Psoas muscle (tissue), 8 donors: Measurements from ENCODE around the gene TMBIM4. TPM values are rescaled to one million over a fixed set of nuclear protein-coding genes. Genes with fewer than 3 reads are reported as not detected.
"Not testable (repeated sequence)": the region's sequence is repeated elsewhere in the genome, so short reads cannot be mapped to it uniquely, and the experiment has no call there.

Source experiments
- ATAC-seq, 4 donors: fragments of 200-7000 bp; cut with Tn5 transposase; one replicate each; pipeline ENCODE4 v1.9.1; 2020; ENCODE audit warnings: moderate library complexity in 3 of 4, mild to moderate bottlenecking in 2 of 4
- DNase-seq, 2 donors: peaks; one replicate each; pipeline ENCODE4 v3.0.0-alpha.2; 2020
- H3K27ac ChIP-seq: fragments of 200-600 bp; one replicate; pipeline ENCODE4 v1.8.0; 2022
- H3K27me3 ChIP-seq, 3 donors: fragments of 200-600 bp in 1 of 3; one replicate each; pipeline versions ENCODE4 v1.6.1 to v1.8.0; 2013 to 2022; ENCODE audit warnings: low read length in 2 of 3, mild to moderate bottlenecking in 2 of 3, moderate library complexity in 1 of 3; ENCODE audit not compliant: insufficient read depth in 3 of 3
- H3K36me3 ChIP-seq, 2 donors: fragments of 200-600 bp in 1 of 2; one replicate each; pipeline versions ENCODE4 v1.6.1 to v1.8.0; 2013 to 2022; ENCODE audit warnings: low read depth in 1 of 2, mild to moderate bottlenecking in 1 of 2, moderate library complexity in 1 of 2; ENCODE audit not compliant: insufficient read depth in 1 of 2
- H3K4me1 ChIP-seq: fragments of 200-600 bp; one replicate; pipeline ENCODE4 v1.8.0; 2022
- H3K4me3 ChIP-seq: fragments of 200-600 bp; one replicate; pipeline ENCODE4 v1.8.0; 2022; ENCODE audit warnings: mild to moderate bottlenecking
- H3K9me3 ChIP-seq: fragments of 200-600 bp; one replicate; pipeline ENCODE4 v1.8.0; 2022
- CTCF ChIP-seq: fragments of 200-600 bp; IDR thresholded peaks from one replicate; pipeline ENCODE4 v1.8.0; 2022; ENCODE audit warnings: antibody characterized with exemption
- WGBS, 3 donors: extraction: QIAGEN DNeasy Blood & Tissue Kit; methylation state at CpG; one replicate each; pipeline versions ENCODE4 v1.1.6 to v1.1.7; 2013; 5-methylcytosine and 5-hydroxymethylcytosine counted together
- intact Hi-C, 2 donors: fragments of 100-400 bp; cut with DNase I; formaldehyde crosslinking; loops; one replicate each; pipeline versions ENCODE4 v1.11.0 to v1.14.2; 2022
- long read RNA-seq, 2 donors: library from polyadenylated mRNA; unstranded; transcript quantifications; one replicate each; pipeline ENCODE4 v2.0.0, GENCODE V29; 2021
- polyA plus RNA-seq, 3 donors: library from polyadenylated mRNA; stranded (reverse); fragments of 200-250 nt; gene quantifications; one replicate each; pipeline ENCODE4 v1.2.3, GENCODE V29; 2013
- total RNA-seq, 4 donors: library from RNA; stranded (reverse); fragmentation: NEBNext Ultra II Directional in 2 of 4; extraction: Animal tissue kit (Norgen Biotek cat#: 25700) in 2 of 4; gene quantifications; one replicate each; pipeline versions ENCODE4 v1.2.1 to v1.2.4, GENCODE V29; 2021 to 2023
- donor health status: healthy with polysubstance abuse.
- donor health status: DM: no; HTN: no; CAD: no; lungs with moderate emphysema.
- donor health status: Bipolar disorder and iron deficiency.
- donor health status: healthy.
- donor health status: DM: yes; HTN: yes; CAD: no.
- donor health status: DM: no; HTN: no; CAD: no.
- donor health status: DM: no; HTN: no; CAD: no.
- donor health status: DM: yes; HTN: yes; CAD: no.

Gene TMBIM4
- 10 to 100 TPM; 35.1 to 60.1 (median 42.3) TPM for total RNA-seq
- 10 to 100 TPM; 40.7 to 64.8 (median 44.0) TPM for polyA plus RNA-seq
- long read RNA-seq, donor 1, transcript TMBIM4-202 (7 exons, 2,952 nt), result major isoform, 24 of 28 reads
- long read RNA-seq, donor 1, partial matches to known transcripts, result 0 of 28 reads
- long read RNA-seq, donor 1, other reads (novel, unspliced or antisense), result 4 of 28 reads
- long read RNA-seq, donor 2, transcript TMBIM4-202 (7 exons, 2,952 nt), result major isoform, 49 of 62 reads
- long read RNA-seq, donor 2, partial matches to known transcripts, result 1 of 62 reads
- long read RNA-seq, donor 2, other reads (novel, unspliced or antisense), result 11 of 62 reads

DNA sequence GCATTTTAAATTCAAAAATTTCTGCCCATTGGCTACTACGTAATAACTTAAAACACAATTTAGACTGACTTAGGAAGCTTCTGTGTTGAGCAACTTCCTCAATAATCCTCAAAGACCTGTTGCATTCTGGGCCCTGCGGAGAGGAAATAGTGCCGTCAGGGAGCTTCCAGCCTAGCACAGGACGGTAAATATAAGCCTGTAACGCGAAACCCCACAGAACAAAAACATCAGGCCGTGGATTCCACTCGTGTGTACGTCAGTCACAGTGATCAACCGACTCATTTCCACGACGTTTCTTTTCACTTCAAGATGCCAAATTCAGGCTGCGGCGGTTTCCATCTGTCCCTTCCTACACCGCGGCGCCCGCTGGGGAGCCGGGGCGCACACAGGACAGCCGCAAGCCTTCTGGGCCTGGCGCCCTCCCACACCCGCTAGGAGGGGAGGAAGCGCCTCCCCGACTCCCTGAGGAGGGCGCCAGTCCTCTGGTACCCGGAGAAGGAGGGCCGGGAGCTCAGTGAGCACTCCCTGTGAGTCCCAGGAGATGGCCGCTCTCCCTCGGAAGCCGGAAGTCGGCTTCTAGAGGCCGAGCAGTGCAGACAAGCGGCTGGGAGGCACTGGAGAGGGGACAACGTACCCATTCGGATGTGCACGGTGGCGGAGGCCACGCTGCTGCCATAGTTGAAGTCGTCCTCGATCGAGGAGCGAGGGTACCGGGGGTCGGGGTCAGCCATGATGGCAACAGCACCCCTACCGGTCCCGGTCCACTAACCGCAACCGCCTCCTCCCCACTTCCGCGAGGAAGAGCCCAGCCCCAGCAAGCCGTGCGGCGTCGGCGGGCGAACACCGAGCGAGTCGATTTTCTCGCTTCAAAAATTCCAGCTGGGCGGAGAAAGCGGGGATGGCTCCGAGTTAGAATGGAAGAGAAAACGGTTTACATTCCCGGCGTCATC is at the start of gene TMBIM4:
TMBIM4 (minus strand) TSS at position 776 of the 950 bp plus-strand sequence; CDS start at position 731, 45 bp downstream.
- peak; percentile 56 for TF ChIP-seq CTCF
- intact Hi-C loops, result loop anchor here in 1 of 2 donors (2.0 to 5.0 kb wide), 2 partner anchors 133 to 1098 kb away; partner anchors contain the start of genes CAND1 and HELB
- H3K4me1 ChIP-seq, result peaks cover 13% of the 10 kb centered on the region
- no peaks in the 10 kb centered on the region for H3K9me3 ChIP-seq
- no peaks in the 10 kb centered on the region for H3K27me3 ChIP-seq
- peak within 1 kb of the TSS; percentile 100 for H3K27ac ChIP-seq
- DNase-seq, result peak; percentile 88 to 94
- 0 to 1% (median 0%) methylated on average over 60 to 67 of the region's 67 CpGs for WGBS, 3 donors
- peaks cover 0 to 9% of the 10 kb centered on the region in 2 donors for H3K36me3 ChIP-seq
- peak; percentile 94 to 96 (median 95) for ATAC-seq
- H3K4me3 ChIP-seq, result peak within 1 kb of the TSS; percentile 98

- Histone ChIP-seq H3K36me3 (no peaks in the 10 kb centered on the region), H3K4me1 (no peaks in the 10 kb centered on the region), H3K27me3 (no peaks in the 10 kb centered on the region), H3K27ac (no peak overlapping the region), H3K4me3 (no peak overlapping the region), H3K9me3 (peaks cover 7% of the 10 kb centered on the region)
- 67 to 70% (median 69%) methylated on average over 4 of the region's 4 CpGs for WGBS, 3 donors
- DNase-seq, result no peak
- ATAC-seq, result no peak
- intact Hi-C loops, result no loop called here
- no peak for TF ChIP-seq CTCF
These were observed 47.6 kb upstream of the TMBIM4 start for GRCh38 chr12:66217342-66217917.

DNA sequence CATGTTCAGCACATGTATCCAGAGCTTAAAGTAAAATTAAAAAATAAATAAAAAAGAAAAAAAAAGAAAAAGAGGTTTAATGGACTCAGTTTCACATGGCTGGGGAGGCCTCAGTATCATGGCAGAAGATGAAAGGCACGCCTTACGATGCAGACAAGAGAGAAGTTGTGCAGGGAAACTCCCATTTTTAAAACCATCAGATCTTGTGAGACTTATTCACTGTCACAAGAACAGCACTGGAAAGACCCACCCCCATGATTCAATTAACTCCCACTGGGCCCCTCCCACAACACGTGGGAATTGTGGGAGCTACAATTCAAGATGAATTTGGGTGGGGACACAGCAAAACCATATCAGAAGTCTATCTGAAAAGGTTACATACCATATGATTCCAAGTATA is 43.2 kb upstream of the TMBIM4 start:
- H3K27me3 ChIP-seq, H3K4me1 ChIP-seq, DNase-seq, H3K4me3 ChIP-seq, H3K27ac ChIP-seq, intact Hi-C loops, H3K9me3 ChIP-seq, H3K36me3 ChIP-seq, ATAC-seq: not testable (repeated sequence)
- WGBS, 3 donors, result 85 to 90% (median 85%) methylated on average over 3 of the region's 3 CpGs

DNA sequence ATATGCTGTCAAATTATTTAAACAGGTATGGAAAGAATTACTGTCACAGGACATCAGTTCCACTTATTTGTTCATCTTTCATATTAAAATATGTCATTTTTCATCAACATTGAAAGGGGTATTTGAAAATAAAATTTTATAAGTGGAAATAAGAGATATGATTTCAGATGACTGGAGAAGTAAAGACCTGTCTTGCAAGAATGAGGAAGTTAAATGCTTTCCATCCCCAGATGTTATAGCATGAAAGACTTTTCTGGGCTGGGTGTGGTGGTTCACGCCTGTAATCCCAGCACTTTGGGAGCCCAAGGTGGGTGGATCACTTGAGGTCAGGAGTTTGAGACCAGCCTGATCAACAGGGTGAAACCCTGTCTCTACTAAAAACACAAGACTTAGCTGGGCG is 41.8 kb upstream of the TMBIM4 start:
- ATAC-seq, H3K27ac ChIP-seq, H3K4me1 ChIP-seq, H3K9me3 ChIP-seq, intact Hi-C loops, H3K4me3 ChIP-seq, DNase-seq, H3K36me3 ChIP-seq, H3K27me3 ChIP-seq: not testable (repeated sequence)
- WGBS, 3 donors, result 90 to 100% (median 96%) methylated on average over 2 of the region's 2 CpGs

DNA sequence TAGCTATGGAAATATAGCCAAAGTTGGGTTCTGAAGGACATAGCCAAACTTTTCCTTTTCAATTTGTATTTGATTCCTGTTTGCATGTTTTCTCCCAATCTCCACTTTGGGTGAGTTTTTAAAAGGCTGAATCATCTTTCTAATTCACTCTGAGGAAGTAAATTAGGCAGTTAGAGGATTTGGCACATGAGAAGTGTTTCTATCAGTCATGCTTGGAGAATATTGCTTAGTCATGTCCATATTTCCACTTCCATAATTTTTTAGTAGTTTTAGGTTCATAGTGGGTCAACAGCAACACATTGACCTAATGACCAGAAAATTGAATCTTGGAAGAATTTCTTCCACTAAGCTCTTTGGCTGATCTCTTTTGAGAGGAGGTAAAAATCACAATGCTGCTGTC is 41.0 kb upstream of the TMBIM4 start:
- no peak overlapping the region for H3K4me3 ChIP-seq
- H3K4me1 ChIP-seq, result no peaks in the 10 kb centered on the region
- intact Hi-C loops, result no loop called here
- no peak for ATAC-seq
- TF ChIP-seq CTCF, result no peak
- no peak for DNase-seq
- H3K9me3 ChIP-seq, result no peaks in the 10 kb centered on the region
- no peaks in the 10 kb centered on the region for H3K36me3 ChIP-seq
- no peak overlapping the region for H3K27ac ChIP-seq
- no peaks in the 10 kb centered on the region for H3K27me3 ChIP-seq
